ENCODE measurements around the gene TNFRSF1A.
"Not testable (repeated sequence)": the region's sequence is repeated elsewhere in the genome, so short reads cannot be mapped to it uniquely, and the experiment has no call there.

The TNFRSF1A gene

DNA sequence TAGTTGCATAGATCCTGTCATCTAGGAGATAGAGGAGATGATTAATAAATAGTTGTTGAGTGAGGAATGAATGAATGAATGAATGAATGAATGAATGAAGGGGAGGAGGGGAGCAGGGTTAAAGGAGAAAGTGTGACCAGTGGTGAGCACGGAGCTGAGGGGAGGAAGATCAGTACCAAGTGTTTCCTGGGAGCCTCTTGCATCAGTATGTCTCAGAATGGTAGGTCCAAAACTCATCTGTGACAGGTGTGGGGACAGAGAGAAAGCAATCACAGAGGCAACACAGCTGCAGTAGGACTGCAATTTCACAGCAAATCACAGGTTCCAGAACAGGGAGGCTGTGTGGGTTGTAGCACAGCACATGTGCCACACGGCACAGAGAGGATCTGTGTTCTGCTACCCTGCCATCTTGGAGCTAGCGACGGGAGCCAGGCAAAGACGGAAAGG lies 14.5 kb upstream of the TNFRSF1A start:
- DNase-seq (ENCODE audit: low read depth) = no peak

DNA sequence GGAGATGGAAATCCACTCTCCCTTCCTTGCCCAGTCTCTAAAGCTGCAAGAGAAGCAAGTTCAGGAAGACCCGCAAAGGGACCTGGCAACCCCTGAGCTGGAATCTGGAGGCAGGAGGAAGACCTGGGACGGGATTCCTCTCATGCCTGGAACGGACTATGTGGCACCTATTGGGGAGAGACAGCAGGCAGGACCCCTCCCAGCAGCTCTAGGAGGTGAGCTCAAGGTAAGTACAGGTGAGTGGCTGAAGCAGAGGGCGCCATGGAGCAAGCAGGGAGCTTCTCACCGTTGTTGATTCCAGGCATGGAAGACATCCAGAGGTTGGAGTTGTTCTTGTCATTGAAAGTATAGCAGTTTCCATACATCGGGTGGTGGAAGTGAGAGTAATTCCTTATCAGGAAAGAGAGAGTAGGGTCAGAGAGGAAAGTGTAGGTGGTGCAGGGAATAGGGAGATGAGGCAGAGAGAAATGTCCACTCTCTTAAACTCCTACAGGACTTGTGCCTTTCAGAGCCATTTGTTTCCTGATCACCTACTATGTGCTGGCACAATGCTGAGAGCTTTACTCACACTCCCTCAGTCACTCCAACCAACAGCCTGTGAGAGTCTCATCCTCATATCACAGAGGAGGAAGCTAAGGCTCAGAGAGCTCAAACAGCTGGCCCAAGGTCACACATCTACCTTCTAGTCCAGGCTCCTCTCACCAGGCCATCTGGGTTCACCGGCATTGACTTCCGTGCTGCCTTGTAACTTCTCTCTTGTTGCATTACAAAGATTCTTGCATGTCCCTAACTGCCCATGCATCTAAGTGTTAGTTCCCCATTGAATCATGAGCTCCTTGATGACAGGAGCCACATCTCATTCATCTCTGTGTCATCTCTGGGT lies 13.9 kb upstream of the TNFRSF1A start:
- no peak for DNase-seq (ENCODE audit: low read depth)

DNA sequence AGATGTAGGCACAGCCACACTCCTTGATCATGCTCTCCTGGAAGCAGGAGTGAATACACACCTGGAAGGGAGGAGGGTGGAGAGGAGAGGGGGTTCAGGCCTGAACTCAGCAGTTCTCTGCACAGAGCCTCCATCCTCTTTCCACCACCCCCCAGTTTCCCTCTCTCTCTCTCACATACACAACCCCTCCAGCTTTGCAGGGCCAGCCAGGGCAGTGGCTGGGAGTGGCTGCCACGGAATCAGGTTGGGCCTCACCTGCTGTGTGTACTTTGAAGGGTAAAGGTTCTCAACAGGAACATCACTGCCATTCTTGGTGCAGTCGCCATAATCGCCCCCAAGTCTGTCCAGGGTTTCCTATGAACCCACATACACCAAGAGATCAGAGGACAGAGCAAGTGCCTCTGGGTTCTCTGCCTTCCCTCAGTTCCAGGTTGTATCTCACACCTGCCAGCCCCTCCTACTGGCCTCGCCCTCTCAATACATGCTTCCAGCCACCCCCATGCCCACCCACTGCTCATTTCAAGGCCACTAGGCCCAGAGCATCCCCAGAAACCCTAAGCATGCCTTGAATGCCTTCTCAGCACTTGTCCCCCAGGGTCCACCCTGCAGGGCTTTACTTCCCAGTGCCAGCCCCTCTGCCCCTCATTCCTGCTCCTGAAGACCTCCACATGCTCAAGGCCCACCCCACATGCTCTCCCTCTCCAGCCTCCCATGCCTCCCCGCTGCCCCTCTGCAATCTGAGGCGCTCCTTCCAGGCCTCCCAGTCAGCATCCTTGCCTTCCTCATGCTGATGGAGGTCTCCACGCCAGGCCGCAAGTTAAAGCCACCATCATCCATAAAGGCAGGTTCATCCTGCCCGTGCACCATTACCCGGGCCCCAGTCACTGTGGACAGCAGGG lies 12.9 kb upstream of the TNFRSF1A start:
- no peak for DNase-seq (ENCODE audit: low read depth)

DNA sequence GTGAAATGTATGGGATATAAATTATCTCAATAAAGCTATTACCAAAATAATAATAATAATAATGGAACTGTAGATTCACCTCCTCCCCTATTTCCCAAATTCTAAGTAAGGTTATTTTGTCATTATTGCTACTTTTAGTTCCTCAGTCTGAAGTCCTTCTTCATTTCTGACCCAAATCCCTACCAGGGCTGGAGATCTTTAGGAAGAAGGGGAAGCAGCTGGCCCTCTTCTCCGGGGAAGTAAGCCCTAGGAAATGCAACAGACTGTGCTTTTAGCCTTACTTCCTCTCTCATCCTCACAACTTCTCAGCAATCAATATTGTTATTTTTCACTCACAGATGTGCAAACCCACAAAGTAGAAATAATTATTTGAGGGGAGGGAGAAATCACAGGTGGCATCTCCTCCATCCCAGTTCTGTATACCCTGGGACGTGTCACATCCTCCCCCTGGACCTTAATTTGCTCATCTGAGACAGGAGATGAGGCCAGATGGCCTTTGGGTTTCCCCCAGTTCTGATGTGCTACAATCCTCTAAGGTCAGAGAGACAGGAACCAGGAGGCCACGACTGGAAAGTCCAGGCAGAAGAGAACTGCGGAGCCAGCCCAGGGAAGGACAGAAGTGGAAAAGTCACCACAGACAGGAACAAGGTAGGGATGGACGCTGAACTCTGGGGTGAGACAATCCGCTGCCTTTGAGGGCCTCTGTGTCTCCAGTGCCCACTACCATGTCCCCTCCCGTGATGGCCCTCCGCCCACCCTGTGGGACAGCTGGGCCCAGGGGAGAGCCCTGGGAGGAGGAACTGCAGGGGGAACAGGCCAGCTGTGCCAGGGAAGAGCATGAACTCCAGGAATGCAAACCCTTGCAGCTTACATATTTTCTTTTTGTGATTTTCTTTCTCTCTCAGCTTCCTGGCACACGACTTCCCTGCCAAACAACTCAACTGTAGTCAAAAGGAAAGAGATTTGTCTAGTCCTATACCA lies 10.6 kb upstream of the TNFRSF1A start:
- DNase-seq (ENCODE audit: low read depth) = no peak

DNA sequence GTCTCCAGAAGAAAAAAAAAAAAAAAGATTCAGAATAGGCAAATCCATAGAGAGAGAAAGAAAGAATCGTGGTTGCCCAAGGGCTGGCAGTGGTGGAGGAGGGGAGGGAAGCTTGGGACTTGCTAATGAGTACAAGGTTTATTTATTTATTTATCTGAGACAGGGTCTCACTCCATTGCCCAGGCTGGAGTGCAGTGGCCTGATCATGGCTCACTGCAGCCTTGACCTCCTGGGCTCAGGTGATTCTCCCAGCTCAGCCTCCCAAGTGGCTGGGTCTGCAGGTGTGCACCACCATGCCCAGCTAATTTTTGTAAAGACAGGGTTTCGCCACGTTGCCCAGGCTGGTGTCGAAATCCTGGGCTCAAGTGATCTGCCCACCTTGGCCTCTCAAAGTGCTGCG lies 9.7 kb upstream of the TNFRSF1A start:
- no peak for DNase-seq (ENCODE audit: low read depth)

DNA sequence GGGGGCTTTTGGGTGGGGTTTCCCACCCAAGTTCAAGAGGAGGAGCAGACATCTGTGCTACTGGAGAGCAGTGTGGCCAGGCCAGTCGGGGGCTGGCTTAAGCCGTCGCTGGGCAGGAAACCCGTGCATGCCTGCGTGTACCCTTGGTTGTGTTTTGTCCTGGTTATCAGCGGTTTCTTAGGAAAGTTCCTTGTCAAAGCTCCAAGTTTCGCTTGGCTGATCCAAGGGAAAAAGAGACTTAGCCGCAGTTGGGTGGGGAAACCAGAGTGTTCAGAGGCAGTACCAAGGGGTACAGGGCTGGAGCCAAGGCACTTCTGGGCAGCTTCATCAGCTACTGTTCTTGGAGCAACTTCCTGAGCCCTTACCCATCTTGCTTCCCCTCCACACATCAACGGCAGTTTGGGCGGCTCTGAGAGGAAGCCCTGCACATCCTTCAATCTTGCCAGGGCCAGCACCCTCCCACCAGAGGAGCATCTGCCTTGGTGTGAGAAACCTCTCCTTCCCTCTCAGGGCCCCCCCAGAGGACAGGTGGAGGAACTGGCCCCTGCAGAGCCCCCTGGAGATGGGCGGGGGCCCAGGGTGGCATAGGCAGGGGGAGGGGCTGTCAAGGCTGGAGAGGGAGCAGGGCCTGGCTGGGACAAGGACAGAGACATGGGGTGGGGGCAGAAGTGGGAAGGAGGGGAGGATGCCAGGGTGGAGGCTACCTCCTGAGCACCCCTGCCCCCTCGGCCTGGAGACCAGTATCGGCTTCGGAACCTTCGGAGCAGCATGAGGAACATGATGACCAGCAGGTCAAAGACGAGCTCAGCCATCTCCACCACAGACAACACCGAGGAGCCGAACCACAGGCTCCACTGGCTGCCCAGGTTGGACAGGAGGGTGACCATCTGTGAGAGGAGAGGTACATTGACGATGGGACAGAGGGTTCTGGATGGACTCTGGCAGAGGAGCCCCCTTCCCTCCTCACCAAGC lies 5.8 kb upstream of the TNFRSF1A start:
- DNase-seq (ENCODE audit: low read depth) = no peak

DNA sequence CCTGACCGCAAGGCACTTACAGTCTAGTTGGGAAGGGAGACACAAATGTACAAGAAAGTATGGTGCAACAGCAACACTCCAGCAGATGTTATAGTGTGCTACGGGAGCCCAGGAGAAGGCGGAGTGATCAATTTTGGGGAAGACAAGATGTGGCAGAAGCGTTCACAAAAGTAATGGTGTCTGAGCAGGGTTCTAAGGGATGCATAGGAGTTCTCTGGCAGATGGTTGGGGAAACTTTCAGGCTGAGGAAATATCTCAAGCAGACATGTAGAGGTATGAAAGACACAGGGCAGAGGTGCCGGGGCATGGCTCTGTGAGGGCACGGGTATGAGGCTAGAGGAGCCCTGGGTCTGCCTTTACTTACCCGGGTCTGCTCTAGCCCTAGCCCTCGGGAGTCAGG lies 5.1 kb upstream of the TNFRSF1A start:
- no peak for DNase-seq (ENCODE audit: low read depth)

DNA sequence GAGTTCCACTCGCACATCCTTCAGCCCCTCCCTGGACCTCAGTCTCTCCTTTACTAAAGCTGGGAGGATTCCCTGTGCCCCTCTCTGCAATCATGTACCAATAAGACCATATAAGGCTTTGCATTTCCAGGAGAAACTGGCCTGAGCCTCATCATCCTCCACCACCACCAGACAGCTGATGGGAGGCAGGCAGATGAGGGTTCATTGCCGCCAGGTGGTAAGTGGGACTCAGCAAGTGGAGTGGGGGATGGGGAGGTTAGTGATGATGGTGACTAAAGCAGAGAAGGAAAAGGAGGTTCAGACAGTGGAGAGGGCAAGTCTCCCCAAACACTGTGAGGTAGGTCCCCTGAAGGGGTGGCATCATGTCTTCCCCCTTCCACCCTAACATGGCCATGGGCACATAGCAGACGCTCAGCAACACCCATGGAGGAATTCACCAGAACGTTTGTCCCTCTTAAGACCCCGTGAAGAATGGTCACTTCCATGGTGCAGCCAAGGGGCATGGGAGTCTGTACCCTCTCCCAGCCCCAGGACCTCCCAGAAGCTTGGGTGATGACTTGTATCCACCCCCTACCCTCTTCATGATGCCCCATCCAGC lies 4.5 kb upstream of the TNFRSF1A start:
- no peak for DNase-seq (ENCODE audit: low read depth)

DNA sequence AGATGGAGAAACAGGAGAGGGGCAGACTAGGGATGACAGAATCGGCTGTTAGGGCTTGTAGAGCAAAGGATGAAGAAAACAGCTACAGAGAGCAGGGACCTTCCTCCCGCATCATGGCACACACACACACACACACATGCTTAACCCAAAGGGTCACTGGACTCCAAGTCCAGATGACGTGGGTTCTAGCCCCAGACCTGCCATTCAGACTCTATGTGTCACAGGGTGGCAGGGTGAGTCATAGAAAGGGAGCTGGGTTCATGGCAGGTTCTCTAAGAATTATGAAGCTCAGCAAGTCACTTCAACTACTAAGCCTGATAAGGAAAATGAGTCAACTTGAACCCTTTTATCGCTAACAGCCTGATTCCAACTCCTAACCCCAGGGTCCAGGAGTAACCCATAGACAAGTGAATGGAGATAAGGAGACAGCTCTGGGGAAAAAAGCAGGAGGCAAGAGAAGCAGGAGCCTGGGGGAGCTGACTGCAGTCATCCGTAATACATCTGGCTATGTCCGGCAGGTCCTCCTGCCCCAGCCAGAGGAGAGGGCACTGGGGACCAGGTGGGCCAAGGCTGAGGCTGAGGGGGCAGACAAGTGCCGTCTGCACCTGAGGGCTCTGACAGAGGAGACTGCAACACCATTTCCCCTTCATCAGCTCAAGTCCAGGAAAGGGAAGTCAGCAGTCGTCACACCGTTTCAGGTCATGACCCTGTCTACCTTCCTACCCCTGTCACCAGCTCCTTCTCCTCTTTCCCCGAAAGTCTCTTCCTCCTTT lies 3.6 kb upstream of the TNFRSF1A start:
- no peak for DNase-seq (ENCODE audit: low read depth)

DNA sequence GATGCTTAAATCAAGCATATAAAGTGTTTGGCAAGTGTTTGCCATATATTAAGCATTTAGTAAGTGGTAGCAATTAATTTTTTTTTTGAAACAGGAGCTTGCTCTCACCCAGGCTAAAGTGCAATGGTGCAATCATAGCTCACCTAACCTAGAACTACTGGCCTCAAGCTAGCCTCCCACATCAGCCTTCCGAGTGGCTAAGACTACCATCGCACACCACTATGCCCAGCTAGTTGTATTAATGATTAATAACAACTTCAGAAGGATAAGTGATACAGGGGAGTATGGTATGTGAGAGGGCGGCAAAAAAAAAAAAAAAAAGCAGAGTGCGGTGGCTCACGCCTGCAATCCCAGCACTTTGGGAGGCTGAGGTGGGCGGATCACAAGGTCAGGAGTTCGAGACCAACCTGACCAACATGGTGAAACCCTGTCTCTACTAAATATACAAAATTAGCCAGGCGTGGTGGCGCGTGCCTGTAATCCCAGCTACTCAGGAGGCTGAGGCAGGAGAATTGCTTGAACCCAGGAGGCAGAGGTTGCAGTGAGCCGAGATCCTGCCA lies 2.3 kb upstream of the TNFRSF1A start:
- not testable (repeated sequence) for DNase-seq (ENCODE audit: low read depth)

DNA sequence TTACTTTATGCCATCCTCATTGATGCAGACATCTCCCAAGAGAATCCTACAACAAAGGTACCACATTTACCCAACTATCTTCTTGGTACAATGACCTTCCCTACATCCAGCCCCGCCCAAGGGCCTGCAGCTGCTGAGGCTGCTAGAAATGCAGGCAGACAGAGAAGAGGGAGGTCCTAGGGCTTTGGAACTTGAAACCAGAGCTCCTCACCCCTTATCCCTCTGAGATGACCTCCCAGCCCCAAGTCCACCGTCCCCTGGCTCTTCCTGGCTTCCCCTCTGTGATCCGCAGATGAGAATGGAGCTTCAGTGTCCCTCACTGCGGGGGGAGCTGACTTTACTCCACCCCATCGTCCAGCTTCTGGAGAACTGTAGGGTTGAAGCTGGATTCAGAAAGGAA lies 1.6 kb upstream of the TNFRSF1A start:
- no peak for DNase-seq (ENCODE audit: low read depth)

DNA sequence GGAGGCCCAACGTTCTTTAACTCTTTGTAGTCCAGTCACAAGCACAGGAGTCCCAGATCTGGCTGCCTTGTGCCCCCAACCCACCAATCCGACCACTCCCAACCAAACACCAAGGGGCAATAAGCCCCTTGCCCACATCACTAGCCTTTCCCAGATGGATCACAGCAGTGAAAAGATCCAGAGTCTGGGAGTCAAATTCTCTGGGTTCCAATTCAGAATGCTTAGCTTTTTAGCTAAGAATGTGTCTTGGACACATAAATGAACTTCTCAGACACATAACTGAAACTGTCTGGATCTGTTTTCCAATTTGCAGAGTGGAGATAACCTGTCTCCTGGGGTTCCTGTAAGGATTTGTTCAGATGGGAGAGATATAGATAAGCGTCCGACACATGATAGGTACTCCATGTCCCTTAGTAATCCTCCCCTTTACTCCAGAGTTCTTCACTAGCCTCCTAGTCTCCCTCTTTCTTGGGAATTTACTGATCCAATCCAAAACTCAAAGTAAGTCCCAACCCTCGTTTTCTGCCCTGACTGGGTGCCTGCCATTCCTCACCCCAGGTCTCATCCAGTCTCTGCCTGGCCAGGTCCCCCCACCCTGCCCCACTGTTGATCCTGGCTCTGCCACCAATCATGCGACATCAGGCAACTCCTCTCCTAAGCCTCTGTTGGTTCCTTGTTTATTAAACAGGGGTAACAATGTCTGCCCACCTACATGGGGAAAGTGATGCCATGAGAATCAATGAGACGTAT lies 439 bp upstream of the TNFRSF1A start:
- DNase-seq (ENCODE audit: low read depth) = no peak

DNA sequence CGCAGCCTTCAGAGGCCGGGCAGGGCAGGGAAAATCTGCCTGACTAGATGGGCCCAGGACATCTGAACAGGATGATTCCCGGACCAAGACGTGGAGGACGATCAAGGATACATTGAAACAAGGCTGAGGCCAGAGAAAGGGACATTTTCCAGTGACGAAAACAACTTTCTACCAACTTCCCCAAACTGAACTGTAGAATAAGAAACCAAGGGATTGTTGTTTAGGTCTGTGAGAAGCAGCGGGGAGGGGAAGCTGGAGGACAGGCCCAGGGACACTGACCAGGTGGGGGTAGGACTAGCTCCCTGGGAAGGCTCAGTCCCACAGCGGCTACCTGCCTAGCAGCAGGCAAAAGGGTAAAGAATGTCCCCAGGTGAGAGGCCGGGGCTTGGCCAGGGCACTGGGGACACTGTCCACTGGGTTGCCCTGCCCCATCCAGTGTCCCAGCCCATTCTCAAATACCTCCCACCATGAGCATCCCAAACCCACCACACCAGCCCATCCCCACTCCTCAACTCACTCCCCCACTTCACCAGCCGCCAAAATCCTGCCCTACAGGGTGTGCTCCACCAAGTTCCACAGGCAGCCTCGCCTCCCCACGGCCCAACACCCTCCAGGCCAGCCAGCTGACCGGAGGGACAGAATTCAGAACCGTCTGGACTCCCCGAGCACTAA lies 995 bp downstream of the TNFRSF1A start:
- DNase-seq (ENCODE audit: low read depth) = no peak

DNA sequence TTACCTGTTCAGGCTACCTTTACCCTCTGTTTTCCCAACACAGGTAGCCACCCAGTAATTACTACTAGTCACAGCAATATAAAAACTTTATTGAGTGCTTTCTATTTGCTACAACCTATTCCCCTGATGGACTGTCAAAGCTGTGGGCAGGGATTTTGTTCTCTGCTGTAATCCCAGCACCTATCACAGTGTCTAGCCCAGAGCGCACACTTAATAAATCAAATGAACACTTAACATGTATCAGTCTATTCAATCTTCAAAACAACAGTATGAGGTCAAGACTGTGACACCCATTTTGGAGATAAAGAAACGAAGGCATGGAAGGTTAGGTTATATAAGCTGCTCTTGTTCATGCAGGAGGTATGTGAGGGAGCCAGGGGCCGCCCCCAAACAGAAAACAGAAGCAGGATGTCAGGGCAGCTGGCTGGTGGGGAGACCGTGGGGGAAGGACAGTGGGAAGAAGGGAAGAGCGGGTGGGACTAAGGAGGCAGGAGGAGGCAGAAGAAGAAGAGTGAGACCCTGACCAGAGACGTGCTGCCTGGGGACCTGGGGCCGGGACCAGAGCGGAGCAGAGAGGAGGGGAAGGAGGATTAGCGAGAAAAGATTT lies 1.7 kb downstream of the TNFRSF1A start:
- DNase-seq (ENCODE audit: low read depth) = no peak

DNA sequence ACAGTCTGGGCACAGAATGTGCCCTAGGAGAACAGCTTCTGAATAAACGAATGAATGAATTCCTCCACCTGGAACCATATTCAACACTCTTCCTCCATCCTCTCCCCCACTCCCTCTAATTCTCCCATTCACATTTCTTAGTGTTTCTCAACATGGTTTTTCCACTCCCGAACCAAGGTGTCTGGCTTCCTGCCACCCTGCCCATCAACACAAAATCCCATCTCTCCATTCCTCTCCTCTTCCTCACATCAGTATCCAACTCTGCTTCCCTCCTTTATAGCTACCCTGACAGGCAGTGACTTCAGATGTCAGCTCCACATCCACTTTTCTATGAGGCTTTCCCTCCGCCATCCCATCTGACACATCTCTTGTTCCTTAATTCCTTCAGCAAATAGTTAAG lies 2.9 kb downstream of the TNFRSF1A start:
- DNase-seq (ENCODE audit: low read depth) = no peak

DNA sequence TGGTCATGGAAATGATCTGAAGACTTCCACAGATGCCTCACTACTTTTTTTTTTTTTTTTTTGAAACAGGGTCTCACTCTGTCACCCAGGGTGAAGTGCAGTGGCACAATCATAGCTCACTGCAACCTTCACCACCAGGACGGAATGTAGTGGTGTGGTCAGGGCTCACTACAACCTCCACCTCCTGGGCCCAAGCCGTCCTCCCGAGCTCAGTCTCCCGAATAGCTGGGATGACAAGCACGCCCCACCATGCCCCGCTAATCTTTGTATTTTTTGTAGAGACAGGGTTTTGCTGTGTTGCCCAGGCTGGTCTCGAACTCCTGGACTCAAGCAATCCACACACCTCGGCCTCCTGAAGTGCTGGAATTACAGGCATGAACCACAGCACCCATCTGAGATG lies 3.3 kb downstream of the TNFRSF1A start:
- DNase-seq (ENCODE audit: low read depth) = not testable (repeated sequence)

DNA sequence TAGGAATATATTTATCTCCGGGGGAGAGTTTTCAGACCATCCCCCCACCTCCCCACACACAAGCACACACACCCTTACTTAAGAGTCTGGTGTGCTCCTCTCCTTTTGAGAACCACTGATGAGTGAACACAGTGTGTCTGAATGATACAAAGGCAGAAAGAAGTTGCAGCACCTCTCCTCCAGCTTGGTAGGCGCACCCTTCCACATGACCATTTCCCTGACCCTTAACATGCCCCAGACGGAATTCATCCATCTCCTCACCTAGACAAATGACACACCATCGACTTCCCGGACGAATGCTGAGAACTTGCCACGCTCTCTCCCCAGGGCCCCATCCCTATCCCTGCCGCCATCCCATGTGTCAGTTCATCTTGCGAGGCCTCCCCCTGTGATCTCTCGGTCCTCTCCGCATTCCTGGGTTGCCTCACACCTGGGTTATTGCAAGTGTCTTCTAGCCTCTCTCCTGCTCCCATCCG lies 3.9 kb downstream of the TNFRSF1A start:
- no peak for DNase-seq (ENCODE audit: low read depth)
